SK-N-SH treated with all-trans-retinoic acid at 6 μM for 48 hours (cell line): ENCODE results near the gene TMEM119.

Source experiments
- ARNTL ChIP-seq: fragments of 450-650 bp; formaldehyde crosslinking; IDR thresholded peaks from 2 replicates; pipeline ENCODE4 v1.5.0; 2020; ENCODE audit warnings: low read depth, mild to moderate bottlenecking, moderate library complexity, borderline replicate concordance
- CREB5 ChIP-seq: fragments of 250-450 bp; sonication (Bioruptor Pico); IDR thresholded peaks from 2 replicates; pipeline ENCODE4 v1.5.1; 2020; ENCODE audit warnings: low read depth, mild to moderate bottlenecking, moderate library complexity
- CSDC2 ChIP-seq: fragments of 250-450 bp; sonication (Bioruptor Pico); IDR thresholded peaks from 2 replicates; pipeline ENCODE4 v1.5.0; 2020; ENCODE audit warnings: mild to moderate bottlenecking, moderate library complexity
- GLIS3 ChIP-seq: fragments of 250-450 bp; sonication (Bioruptor Pico); IDR thresholded peaks from 2 replicates; pipeline ENCODE4 v1.5.0; 2020; ENCODE audit warnings: mild to moderate bottlenecking, moderate library complexity
- ISL1 ChIP-seq: fragments of 250-450 bp; sonication (Bioruptor Pico); IDR thresholded peaks from 2 replicates; pipeline ENCODE4 v2.1.2; 2022; ENCODE audit warnings: mild to moderate bottlenecking, moderate library complexity
- OSR1 ChIP-seq: fragments of 250-450 bp; sonication (Bioruptor Pico); IDR thresholded peaks from 2 replicates; pipeline ENCODE4 v1.8.0; 2022; ENCODE audit warnings: moderate library complexity, mild to moderate bottlenecking, inconsistent platforms
- RARB ChIP-seq: fragments of 250-450 bp; sonication (Bioruptor Pico); IDR thresholded peaks from 2 replicates; pipeline ENCODE4 v1.8.0; 2021; ENCODE audit warnings: mild to moderate bottlenecking, moderate library complexity
- SNAI2 ChIP-seq: fragments of 250-450 bp; sonication (Bioruptor Pico); IDR thresholded peaks from 2 replicates; pipeline ENCODE4 v1.5.0; 2020; ENCODE audit warnings: mild to moderate bottlenecking, moderate library complexity
- ZFP3 ChIP-seq: fragments of 250-450 bp; sonication (Bioruptor Pico); IDR thresholded peaks from 2 replicates; pipeline ENCODE4 v1.5.0; 2020; ENCODE audit warnings: mild to moderate bottlenecking, moderate library complexity
- ZFP30 ChIP-seq: fragments of 450-650 bp; formaldehyde crosslinking; IDR thresholded peaks from 2 replicates; pipeline ENCODE4 v1.5.0; 2022; ENCODE audit warnings: mild to moderate bottlenecking, moderate library complexity
- TF ChIP-seq, protein P1 (sequence below): fragments of 250-450 bp; sonication (Bioruptor Pico); IDR thresholded peaks from 2 replicates; pipeline ENCODE4 v1.5.0; 2020; ENCODE audit warnings: mild to moderate bottlenecking, moderate library complexity
- TF ChIP-seq, protein P2 (sequence below): fragments of 250-450 bp; sonication (Bioruptor Pico); IDR thresholded peaks from 2 replicates; pipeline ENCODE4 v1.5.1; 2021; ENCODE audit warnings: mild to moderate bottlenecking, moderate library complexity
- TF ChIP-seq, protein P3 (sequence below): fragments of 250-450 bp; sonication (Bioruptor Pico); IDR thresholded peaks from 2 replicates; pipeline ENCODE4 v1.8.0; 2021; ENCODE audit warnings: low read depth, mild to moderate bottlenecking, moderate library complexity, borderline replicate concordance
- TF ChIP-seq, protein P4 (sequence below): fragments of 250-450 bp; sonication (Bioruptor Pico); IDR thresholded peaks from 2 replicates; pipeline ENCODE4 v1.8.0; 2020; ENCODE audit warnings: mild to moderate bottlenecking, moderate library complexity, borderline replicate concordance

- TF ChIP-seq RARB (CRISPR knock-in tag) (no peak), SNAI2 (CRISPR knock-in tag) (no peak), ZFP3 (CRISPR knock-in tag) (no peak), CSDC2 (CRISPR knock-in tag) (no peak), ISL1 (CRISPR knock-in tag) (no peak), ARNTL (no peak), GLIS3 (CRISPR knock-in tag) (no peak), CREB5 (no peak), ZFP30 (CRISPR knock-in tag) (no peak), OSR1 (CRISPR knock-in tag) (no peak)
- TF ChIP-seq, protein P1, sequence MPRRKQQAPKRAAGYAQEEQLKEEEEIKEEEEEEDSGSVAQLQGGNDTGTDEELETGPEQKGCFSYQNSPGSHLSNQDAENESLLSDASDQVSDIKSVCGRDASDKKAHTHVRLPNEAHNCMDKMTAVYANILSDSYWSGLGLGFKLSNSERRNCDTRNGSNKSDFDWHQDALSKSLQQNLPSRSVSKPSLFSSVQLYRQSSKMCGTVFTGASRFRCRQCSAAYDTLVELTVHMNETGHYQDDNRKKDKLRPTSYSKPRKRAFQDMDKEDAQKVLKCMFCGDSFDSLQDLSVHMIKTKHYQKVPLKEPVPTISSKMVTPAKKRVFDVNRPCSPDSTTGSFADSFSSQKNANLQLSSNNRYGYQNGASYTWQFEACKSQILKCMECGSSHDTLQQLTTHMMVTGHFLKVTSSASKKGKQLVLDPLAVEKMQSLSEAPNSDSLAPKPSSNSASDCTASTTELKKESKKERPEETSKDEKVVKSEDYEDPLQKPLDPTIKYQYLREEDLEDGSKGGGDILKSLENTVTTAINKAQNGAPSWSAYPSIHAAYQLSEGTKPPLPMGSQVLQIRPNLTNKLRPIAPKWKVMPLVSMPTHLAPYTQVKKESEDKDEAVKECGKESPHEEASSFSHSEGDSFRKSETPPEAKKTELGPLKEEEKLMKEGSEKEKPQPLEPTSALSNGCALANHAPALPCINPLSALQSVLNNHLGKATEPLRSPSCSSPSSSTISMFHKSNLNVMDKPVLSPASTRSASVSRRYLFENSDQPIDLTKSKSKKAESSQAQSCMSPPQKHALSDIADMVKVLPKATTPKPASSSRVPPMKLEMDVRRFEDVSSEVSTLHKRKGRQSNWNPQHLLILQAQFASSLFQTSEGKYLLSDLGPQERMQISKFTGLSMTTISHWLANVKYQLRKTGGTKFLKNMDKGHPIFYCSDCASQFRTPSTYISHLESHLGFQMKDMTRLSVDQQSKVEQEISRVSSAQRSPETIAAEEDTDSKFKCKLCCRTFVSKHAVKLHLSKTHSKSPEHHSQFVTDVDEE (CRISPR knock-in tag), result no peak
- TF ChIP-seq, protein P2, sequence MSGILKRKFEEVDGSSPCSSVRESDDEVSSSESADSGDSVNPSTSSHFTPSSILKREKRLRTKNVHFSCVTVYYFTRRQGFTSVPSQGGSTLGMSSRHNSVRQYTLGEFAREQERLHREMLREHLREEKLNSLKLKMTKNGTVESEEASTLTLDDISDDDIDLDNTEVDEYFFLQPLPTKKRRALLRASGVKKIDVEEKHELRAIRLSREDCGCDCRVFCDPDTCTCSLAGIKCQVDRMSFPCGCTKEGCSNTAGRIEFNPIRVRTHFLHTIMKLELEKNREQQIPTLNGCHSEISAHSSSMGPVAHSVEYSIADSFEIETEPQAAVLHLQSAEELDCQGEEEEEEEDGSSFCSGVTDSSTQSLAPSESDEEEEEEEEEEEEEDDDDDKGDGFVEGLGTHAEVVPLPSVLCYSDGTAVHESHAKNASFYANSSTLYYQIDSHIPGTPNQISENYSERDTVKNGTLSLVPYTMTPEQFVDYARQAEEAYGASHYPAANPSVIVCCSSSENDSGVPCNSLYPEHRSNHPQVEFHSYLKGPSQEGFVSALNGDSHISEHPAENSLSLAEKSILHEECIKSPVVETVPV (CRISPR knock-in tag), result no peak
- TF ChIP-seq, protein P3, sequence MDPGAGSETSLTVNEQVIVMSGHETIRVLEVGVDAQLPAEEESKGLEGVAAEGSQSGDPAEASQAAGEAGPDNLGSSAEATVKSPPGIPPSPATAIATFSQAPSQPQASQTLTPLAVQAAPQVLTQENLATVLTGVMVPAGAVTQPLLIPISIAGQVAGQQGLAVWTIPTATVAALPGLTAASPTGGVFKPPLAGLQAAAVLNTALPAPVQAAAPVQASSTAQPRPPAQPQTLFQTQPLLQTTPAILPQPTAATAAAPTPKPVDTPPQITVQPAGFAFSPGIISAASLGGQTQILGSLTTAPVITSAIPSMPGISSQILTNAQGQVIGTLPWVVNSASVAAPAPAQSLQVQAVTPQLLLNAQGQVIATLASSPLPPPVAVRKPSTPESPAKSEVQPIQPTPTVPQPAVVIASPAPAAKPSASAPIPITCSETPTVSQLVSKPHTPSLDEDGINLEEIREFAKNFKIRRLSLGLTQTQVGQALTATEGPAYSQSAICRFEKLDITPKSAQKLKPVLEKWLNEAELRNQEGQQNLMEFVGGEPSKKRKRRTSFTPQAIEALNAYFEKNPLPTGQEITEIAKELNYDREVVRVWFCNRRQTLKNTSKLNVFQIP, result no peak
- TF ChIP-seq, protein P4, sequence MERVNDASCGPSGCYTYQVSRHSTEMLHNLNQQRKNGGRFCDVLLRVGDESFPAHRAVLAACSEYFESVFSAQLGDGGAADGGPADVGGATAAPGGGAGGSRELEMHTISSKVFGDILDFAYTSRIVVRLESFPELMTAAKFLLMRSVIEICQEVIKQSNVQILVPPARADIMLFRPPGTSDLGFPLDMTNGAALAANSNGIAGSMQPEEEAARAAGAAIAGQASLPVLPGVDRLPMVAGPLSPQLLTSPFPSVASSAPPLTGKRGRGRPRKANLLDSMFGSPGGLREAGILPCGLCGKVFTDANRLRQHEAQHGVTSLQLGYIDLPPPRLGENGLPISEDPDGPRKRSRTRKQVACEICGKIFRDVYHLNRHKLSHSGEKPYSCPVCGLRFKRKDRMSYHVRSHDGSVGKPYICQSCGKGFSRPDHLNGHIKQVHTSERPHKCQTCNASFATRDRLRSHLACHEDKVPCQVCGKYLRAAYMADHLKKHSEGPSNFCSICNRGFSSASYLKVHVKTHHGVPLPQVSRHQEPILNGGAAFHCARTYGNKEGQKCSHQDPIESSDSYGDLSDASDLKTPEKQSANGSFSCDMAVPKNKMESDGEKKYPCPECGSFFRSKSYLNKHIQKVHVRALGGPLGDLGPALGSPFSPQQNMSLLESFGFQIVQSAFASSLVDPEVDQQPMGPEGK (CRISPR knock-in tag), result no peak
Observed at GRCh38 chr12:108638141-108638827, 40.4 kb upstream of the TMEM119 start.
